D721Med (cell line): Measurements from ENCODE around the gene LDLRAD3.

Source experiments
- DNase-seq: peaks from one replicate; pipeline ENCODE4 v3.0.0; 2011; ENCODE audit warnings: low spot score; ENCODE audit not compliant: insufficient read length
- FAIRE-seq: peaks from 2 replicates; lab custom pipeline; 2011; peaks lifted over from hg19 to GRCh38; lab: Jason Lieb, UNC
- CTCF ChIP-seq: IDR thresholded peaks from 2 replicates; pipeline ENCODE4 v1.5.1; 2012; ENCODE audit warnings: mild to moderate bottlenecking, control low read depth; ENCODE audit not compliant: insufficient read depth; ENCODE audit errors: missing control alignments

LDLRAD3 gene

GRCh38 chr11:36115378-36115801 lies 171.5 kb downstream of the LDLRAD3 start:
- FAIRE-seq, result no peak
- TF ChIP-seq CTCF, result no peak

GRCh38 chr11:36116161-36116560 lies 172.3 kb downstream of the LDLRAD3 start:
- no peak for TF ChIP-seq CTCF
- DNase-seq, result no peak
- no peak for FAIRE-seq

More at GRCh38 chr11:36115378-36115801, 171.5 kb downstream of the LDLRAD3 start:
- DNase-seq, result no peak

GRCh38 chr11:36118084-36118483 lies 174.2 kb downstream of the LDLRAD3 start:
- no peak for DNase-seq
- FAIRE-seq, result no peak
- no peak for TF ChIP-seq CTCF

GRCh38 chr11:36119300-36119699 lies 175.4 kb downstream of the LDLRAD3 start:
- FAIRE-seq (no peak), DNase-seq (no peak)
- no peak for TF ChIP-seq CTCF

GRCh38 chr11:36121054-36121453 lies 177.2 kb downstream of the LDLRAD3 start:
- FAIRE-seq (no peak), DNase-seq (no peak)
- TF ChIP-seq CTCF, result no peak

- no peak for TF ChIP-seq CTCF
- no peak for DNase-seq
- no peak for FAIRE-seq
Measured at GRCh38 chr11:36122671-36123070, 178.8 kb downstream of the LDLRAD3 start.

GRCh38 chr11:36123336-36124101 lies 179.7 kb downstream of the LDLRAD3 start:
- DNase-seq (no peak), FAIRE-seq (no peak)
- no peak for TF ChIP-seq CTCF
